BLaER1 (cell line): ENCODE data around the gene CAMKMT.

ENCODE experiments used
- H3K27ac ChIP-seq: shearing (Covaris generic); formaldehyde crosslinking; 2 replicates; pipeline ENCODE4 v1.8.1; 2022
- H3K27me3 ChIP-seq: shearing (Covaris generic); formaldehyde crosslinking; 2 replicates; pipeline ENCODE4 v1.8.1; 2022
- H3K36me3 ChIP-seq: shearing (Covaris generic); formaldehyde crosslinking; 2 replicates; pipeline ENCODE4 v1.8.1; 2022
- H3K4me1 ChIP-seq: shearing (Covaris generic); formaldehyde crosslinking; 2 replicates; pipeline ENCODE4 v1.8.1; 2022
- H3K4me2 ChIP-seq: shearing (Covaris generic); formaldehyde crosslinking; 2 replicates; pipeline ENCODE4 v1.8.1; 2022
- H3K4me3 ChIP-seq: shearing (Covaris generic); formaldehyde crosslinking; 2 replicates; pipeline ENCODE4 v1.8.1; 2022
- H3K9ac ChIP-seq: shearing (Covaris generic); formaldehyde crosslinking; 2 replicates; pipeline ENCODE4 v1.8.1; 2022
- H3K9me3 ChIP-seq: shearing (Covaris generic); formaldehyde crosslinking; 2 replicates; pipeline ENCODE4 v1.8.1; 2022
- H4K20me1 ChIP-seq: shearing (Covaris generic); formaldehyde crosslinking; 2 replicates; pipeline ENCODE4 v1.8.1; 2022
- Cebpa-rat ChIP-seq: shearing (Covaris generic); IDR thresholded peaks from 2 replicates; pipeline ENCODE4 v1.8.1; 2022

Gene CAMKMT

GRCh38 chr2:44543773-44544725, 182.3 kb downstream of the CAMKMT start:
- H3K4me1 ChIP-seq: no peaks in the 10 kb centered on the region

GRCh38 chr2:44545005-44545404, 183.3 kb downstream of the CAMKMT start:
- no peaks in the 10 kb centered on the region for H3K27me3 ChIP-seq
- H3K9ac ChIP-seq: no peak overlapping the region
- no peaks in the 10 kb centered on the region for H3K9me3 ChIP-seq
- no peak overlapping the region for H3K4me2 ChIP-seq
- no peaks in the 10 kb centered on the region for H4K20me1 ChIP-seq
- no peak for TF ChIP-seq Cebpa-rat
- no peaks in the 10 kb centered on the region for H3K4me1 ChIP-seq
- no peaks in the 10 kb centered on the region for H3K36me3 ChIP-seq
- H3K4me3 ChIP-seq: no peak overlapping the region
- H3K27ac ChIP-seq: no peak overlapping the region

More at GRCh38 chr2:44543773-44544725, 182.3 kb downstream of the CAMKMT start:
- Histone ChIP-seq H3K9me3 (no peaks in the 10 kb centered on the region), H3K27ac (no peak overlapping the region), H3K4me2 (no peak overlapping the region), H3K27me3 (no peaks in the 10 kb centered on the region), H4K20me1 (no peaks in the 10 kb centered on the region), H3K9ac (no peak overlapping the region), H3K4me3 (no peak overlapping the region), H3K36me3 (no peaks in the 10 kb centered on the region)
- TF ChIP-seq Cebpa-rat: no peak

GRCh38 chr2:44546459-44547127, 184.8 kb downstream of the CAMKMT start:
- Histone ChIP-seq H3K9me3 (no peaks in the 10 kb centered on the region), H3K9ac (no peak overlapping the region), H3K4me3 (no peak overlapping the region), H3K4me1 (no peaks in the 10 kb centered on the region), H4K20me1 (no peaks in the 10 kb centered on the region), H3K36me3 (no peaks in the 10 kb centered on the region), H3K27me3 (no peaks in the 10 kb centered on the region), H3K4me2 (no peak overlapping the region), H3K27ac (no peak overlapping the region)
- no peak for TF ChIP-seq Cebpa-rat

GRCh38 chr2:44547718-44548117, 186.0 kb downstream of the CAMKMT start:
- Histone ChIP-seq H3K4me1 (no peaks in the 10 kb centered on the region), H3K36me3 (no peaks in the 10 kb centered on the region), H3K4me2 (no peak overlapping the region), H3K9ac (no peak overlapping the region), H3K27me3 (no peaks in the 10 kb centered on the region), H3K9me3 (no peaks in the 10 kb centered on the region), H3K4me3 (no peak overlapping the region), H3K27ac (no peak overlapping the region), H4K20me1 (no peaks in the 10 kb centered on the region)
- TF ChIP-seq Cebpa-rat: no peak

- H3K9ac ChIP-seq: no peak overlapping the region
- H4K20me1 ChIP-seq: no peaks in the 10 kb centered on the region
- H3K27ac ChIP-seq: no peak overlapping the region
- no peaks in the 10 kb centered on the region for H3K9me3 ChIP-seq
- H3K4me2 ChIP-seq: no peak overlapping the region
- no peaks in the 10 kb centered on the region for H3K4me1 ChIP-seq
- no peak overlapping the region for H3K4me3 ChIP-seq
- no peaks in the 10 kb centered on the region for H3K36me3 ChIP-seq
- no peak for TF ChIP-seq Cebpa-rat
- H3K27me3 ChIP-seq: no peaks in the 10 kb centered on the region
These were observed 186.7 kb downstream of the CAMKMT start for GRCh38 chr2:44548221-44549098.

GRCh38 chr2:44549099-44549471, 187.3 kb downstream of the CAMKMT start:
- Histone ChIP-seq H3K9me3 (no peaks in the 10 kb centered on the region), H4K20me1 (no peaks in the 10 kb centered on the region), H3K36me3 (no peaks in the 10 kb centered on the region), H3K4me2 (no peak overlapping the region), H3K9ac (no peak overlapping the region), H3K4me1 (no peaks in the 10 kb centered on the region), H3K27me3 (no peaks in the 10 kb centered on the region), H3K27ac (no peak overlapping the region), H3K4me3 (no peak overlapping the region)
- no peak for TF ChIP-seq Cebpa-rat

- H3K4me1 ChIP-seq: no peaks in the 10 kb centered on the region
- no peak overlapping the region for H3K27ac ChIP-seq
- H3K27me3 ChIP-seq: no peaks in the 10 kb centered on the region
- no peak overlapping the region for H3K9ac ChIP-seq
- H3K4me3 ChIP-seq: no peak overlapping the region
- no peaks in the 10 kb centered on the region for H3K36me3 ChIP-seq
- no peak for TF ChIP-seq Cebpa-rat
- H3K9me3 ChIP-seq: no peaks in the 10 kb centered on the region
- H3K4me2 ChIP-seq: no peak overlapping the region
- H4K20me1 ChIP-seq: no peaks in the 10 kb centered on the region
These were observed 188.1 kb downstream of the CAMKMT start for GRCh38 chr2:44549856-44550255.

- H3K36me3 ChIP-seq: no peaks in the 10 kb centered on the region
- no peak overlapping the region for H3K4me3 ChIP-seq
- H3K27ac ChIP-seq: no peak overlapping the region
- H3K4me2 ChIP-seq: no peak overlapping the region
- H3K9me3 ChIP-seq: no peaks in the 10 kb centered on the region
- TF ChIP-seq Cebpa-rat: no peak
- H3K9ac ChIP-seq: no peak overlapping the region
- no peaks in the 10 kb centered on the region for H3K27me3 ChIP-seq
- no peaks in the 10 kb centered on the region for H3K4me1 ChIP-seq
- no peaks in the 10 kb centered on the region for H4K20me1 ChIP-seq
These were observed 188.8 kb downstream of the CAMKMT start for GRCh38 chr2:44550561-44550960.

GRCh38 chr2:44551497-44551896, 189.8 kb downstream of the CAMKMT start:
- Histone ChIP-seq H3K4me2 (no peak overlapping the region), H3K27ac (no peak overlapping the region), H3K9ac (no peak overlapping the region), H3K27me3 (no peaks in the 10 kb centered on the region), H4K20me1 (no peaks in the 10 kb centered on the region), H3K36me3 (no peaks in the 10 kb centered on the region), H3K4me1 (no peaks in the 10 kb centered on the region), H3K9me3 (no peaks in the 10 kb centered on the region), H3K4me3 (no peak overlapping the region)
- no peak for TF ChIP-seq Cebpa-rat

- H3K4me3 ChIP-seq: no peak overlapping the region
- H3K9ac ChIP-seq: no peak overlapping the region
- no peaks in the 10 kb centered on the region for H4K20me1 ChIP-seq
- H3K36me3 ChIP-seq: no peaks in the 10 kb centered on the region
- H3K4me2 ChIP-seq: no peak overlapping the region
- no peaks in the 10 kb centered on the region for H3K27me3 ChIP-seq
- no peak overlapping the region for H3K27ac ChIP-seq
- H3K9me3 ChIP-seq: no peaks in the 10 kb centered on the region
- no peak for TF ChIP-seq Cebpa-rat
- H3K4me1 ChIP-seq: no peaks in the 10 kb centered on the region
These were observed 191.7 kb downstream of the CAMKMT start for GRCh38 chr2:44553456-44553855.
